RWPE2 (cell line): Measurements from ENCODE around the gene SMAD6.
"Not testable (repeated sequence)": the region's sequence is repeated elsewhere in the genome, so short reads cannot be mapped to it uniquely, and the experiment has no call there.

Experiments
- ATAC-seq: fragments of 200-7000 bp; cut with Tn5 transposase; 3 replicates; pipeline ENCODE4 v1.9.1; 2021; ENCODE audit warnings: low read depth
- DNase-seq: peaks from one replicate; pipeline ENCODE4 v3.0.0-alpha.2; 2020; ENCODE audit warnings: low spot score
- H3K27ac ChIP-seq: fragments of 450-650 bp; 2 replicates; pipeline ENCODE4 v1.5.1; 2017; ENCODE audit warnings: mild to moderate bottlenecking; ENCODE audit not compliant: poor library complexity, severe bottlenecking
- H3K27me3 ChIP-seq: fragments of 250-450 bp; sonication (Bioruptor Pico); 2 replicates; pipeline ENCODE4 v1.5.1; 2021; ENCODE audit warnings: mild to moderate bottlenecking, moderate library complexity; ENCODE audit not compliant: insufficient read depth, poor library complexity, severe bottlenecking
- H3K36me3 ChIP-seq: fragments of 250-450 bp; sonication (Bioruptor Pico); 2 replicates; pipeline ENCODE4 v1.5.1; 2020; ENCODE audit warnings: low read depth, mild to moderate bottlenecking, moderate library complexity
- H3K4me1 ChIP-seq: fragments of 250-450 bp; sonication (Bioruptor Pico); 2 replicates; pipeline ENCODE4 v1.5.1; 2021; ENCODE audit warnings: mild to moderate bottlenecking, moderate library complexity; ENCODE audit not compliant: insufficient read depth, poor library complexity, severe bottlenecking
- H3K4me3 ChIP-seq: fragments of 250-450 bp; sonication (Bioruptor Pico); 2 replicates; pipeline ENCODE4 v1.5.1; 2021; ENCODE audit warnings: mild to moderate bottlenecking, moderate library complexity; ENCODE audit not compliant: severe bottlenecking
- H3K9me3 ChIP-seq: fragments of 250-450 bp; sonication (Bioruptor Pico); 2 replicates; pipeline ENCODE4 v1.5.1; 2021; ENCODE audit warnings: mild to moderate bottlenecking, moderate library complexity; ENCODE audit not compliant: severe bottlenecking
- TF ChIP-seq, protein P1 (sequence below): fragments of 450-650 bp; IDR thresholded peaks from one replicate; pipeline ENCODE4 v1.5.1; 2017; ENCODE audit warnings: mild to moderate bottlenecking, moderate library complexity; ENCODE audit not compliant: poor library complexity, severe bottlenecking

SMAD6 gene

DNA sequence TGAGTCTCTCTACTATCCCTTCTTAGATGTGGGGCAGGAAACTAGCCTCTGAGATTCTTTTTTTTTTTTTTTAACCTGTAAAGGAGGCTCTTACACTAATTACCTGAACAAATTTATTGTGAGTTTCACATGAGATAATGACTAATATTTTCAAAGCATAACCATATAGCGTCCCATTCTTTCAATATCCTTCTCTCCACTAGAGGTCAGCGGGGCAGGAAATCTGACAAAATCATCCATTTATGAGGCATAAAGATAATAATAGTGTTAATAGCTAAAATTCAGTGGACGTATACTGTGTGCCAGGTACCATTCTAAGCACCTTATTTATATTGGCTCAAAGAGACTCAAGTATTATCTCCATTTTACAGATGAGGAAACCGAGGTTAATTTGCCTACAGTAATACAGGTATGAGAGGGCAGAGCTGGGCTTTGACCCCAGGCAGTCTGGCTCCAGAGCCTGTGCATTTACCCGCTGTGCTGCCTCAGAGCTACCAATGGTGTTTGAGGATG lies 16.3 kb upstream of the SMAD6 start:
- Histone ChIP-seq H3K4me3 (no peak overlapping the region), H3K4me1 (no peaks in the 10 kb centered on the region), H3K27ac (no peak overlapping the region), H3K9me3 (peaks cover 5% of the 10 kb centered on the region), H3K36me3 (no peaks in the 10 kb centered on the region), H3K27me3 (no peaks in the 10 kb centered on the region)
- ATAC-seq, result peak; percentile 53; the same call in 1 of the 3 replicates
- TF ChIP-seq, protein P1, sequence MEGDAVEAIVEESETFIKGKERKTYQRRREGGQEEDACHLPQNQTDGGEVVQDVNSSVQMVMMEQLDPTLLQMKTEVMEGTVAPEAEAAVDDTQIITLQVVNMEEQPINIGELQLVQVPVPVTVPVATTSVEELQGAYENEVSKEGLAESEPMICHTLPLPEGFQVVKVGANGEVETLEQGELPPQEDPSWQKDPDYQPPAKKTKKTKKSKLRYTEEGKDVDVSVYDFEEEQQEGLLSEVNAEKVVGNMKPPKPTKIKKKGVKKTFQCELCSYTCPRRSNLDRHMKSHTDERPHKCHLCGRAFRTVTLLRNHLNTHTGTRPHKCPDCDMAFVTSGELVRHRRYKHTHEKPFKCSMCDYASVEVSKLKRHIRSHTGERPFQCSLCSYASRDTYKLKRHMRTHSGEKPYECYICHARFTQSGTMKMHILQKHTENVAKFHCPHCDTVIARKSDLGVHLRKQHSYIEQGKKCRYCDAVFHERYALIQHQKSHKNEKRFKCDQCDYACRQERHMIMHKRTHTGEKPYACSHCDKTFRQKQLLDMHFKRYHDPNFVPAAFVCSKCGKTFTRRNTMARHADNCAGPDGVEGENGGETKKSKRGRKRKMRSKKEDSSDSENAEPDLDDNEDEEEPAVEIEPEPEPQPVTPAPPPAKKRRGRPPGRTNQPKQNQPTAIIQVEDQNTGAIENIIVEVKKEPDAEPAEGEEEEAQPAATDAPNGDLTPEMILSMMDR, result peak; percentile 77
- no peak for DNase-seq

DNA sequence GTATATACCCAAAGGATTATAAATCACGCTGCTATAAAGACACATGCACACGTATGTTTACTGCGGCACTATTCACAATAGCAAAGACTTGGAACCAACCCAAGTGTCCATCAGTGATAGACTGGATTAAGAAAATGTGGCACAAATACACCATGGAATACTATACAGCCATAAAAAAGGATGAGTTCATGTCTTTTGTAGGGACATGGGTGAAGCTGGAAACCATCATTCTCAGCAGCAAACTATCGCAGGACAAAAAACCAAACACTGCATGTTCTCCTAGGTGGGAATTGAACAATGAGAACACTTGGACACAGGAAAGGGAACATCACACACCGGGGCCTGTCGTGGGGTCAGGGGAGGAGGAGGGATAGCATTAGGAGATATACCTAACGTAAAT lies 11.1 kb upstream of the SMAD6 start:
- DNase-seq, H3K4me1 ChIP-seq, H3K36me3 ChIP-seq, ATAC-seq, H3K9me3 ChIP-seq, H3K4me3 ChIP-seq, H3K27ac ChIP-seq, H3K27me3 ChIP-seq: not testable (repeated sequence)

GRCh38 chr15:66691727-66692126 lies 10.3 kb upstream of the SMAD6 start:
- ATAC-seq, result no peak
- Histone ChIP-seq H3K9me3 (no peaks in the 10 kb centered on the region), H3K36me3 (no peaks in the 10 kb centered on the region), H3K4me3 (no peak overlapping the region), H3K27ac (no peak overlapping the region), H3K27me3 (no peaks in the 10 kb centered on the region), H3K4me1 (no peaks in the 10 kb centered on the region)
- TF ChIP-seq, protein P1, result no peak
- no peak for DNase-seq

DNA sequence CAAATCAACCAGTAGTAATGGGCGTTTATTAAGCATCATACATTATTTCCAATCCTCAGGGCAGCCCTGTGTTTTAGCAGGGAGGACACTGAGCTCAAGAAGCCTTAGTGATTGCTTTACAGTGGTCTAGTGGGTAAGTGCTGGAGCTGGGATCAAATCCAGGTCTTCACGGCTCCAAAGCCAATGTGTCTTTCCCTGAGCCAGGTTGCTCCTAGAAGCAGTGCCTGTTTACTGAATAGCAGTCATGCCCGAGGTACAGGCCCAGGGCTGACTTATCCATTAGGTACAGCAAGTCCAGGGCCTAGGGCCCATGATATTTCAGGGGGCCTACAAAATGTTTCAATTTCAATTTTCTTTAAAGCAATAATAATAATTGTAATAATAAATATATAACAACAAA lies 9.6 kb upstream of the SMAD6 start:
- H3K4me3 ChIP-seq, result no peak overlapping the region
- ATAC-seq, result no peak
- DNase-seq, result no peak
- H3K9me3 ChIP-seq, result no peaks in the 10 kb centered on the region
- H3K36me3 ChIP-seq, result no peaks in the 10 kb centered on the region
- no peaks in the 10 kb centered on the region for H3K27me3 ChIP-seq
- H3K4me1 ChIP-seq, result no peaks in the 10 kb centered on the region
- no peak overlapping the region for H3K27ac ChIP-seq
- TF ChIP-seq, protein P1, result no peak

GRCh38 chr15:66692808-66693596 lies 9.0 kb upstream of the SMAD6 start:
- TF ChIP-seq, protein P1, result no peak
- H3K4me1 ChIP-seq, result no peaks in the 10 kb centered on the region
- ATAC-seq (peak; percentile 38; the same call in 2 of the 3 replicates), DNase-seq (no peak)
- no peaks in the 10 kb centered on the region for H3K9me3 ChIP-seq
- no peaks in the 10 kb centered on the region for H3K27me3 ChIP-seq
- no peak overlapping the region for H3K27ac ChIP-seq
- no peaks in the 10 kb centered on the region for H3K36me3 ChIP-seq
- no peak overlapping the region for H3K4me3 ChIP-seq
